Neural cell (in vitro differentiated cells): ENCODE data around the gene DUOXA1. TPM values are rescaled to one million over a fixed set of nuclear protein-coding genes. Genes with fewer than 3 reads are reported as not detected.

Experiments used
- H2AFZ ChIP-seq: fragments of 200-600, 300-800 bp; sonication (generic), shearing (Covaris generic); 2 replicates; pipeline ENCODE4 v1.6.0; 2014; ENCODE audit warnings: low read depth, mild to moderate bottlenecking, antibody characterized with exemption, low read length, moderate library complexity
- H3F3A ChIP-seq: fragments of 200-600 bp; shearing (Covaris generic); 2 replicates; pipeline ENCODE4 v1.6.1; 2016; ENCODE audit warnings: mild to moderate bottlenecking, moderate library complexity, mixed read lengths, antibody characterized with exemption, low read length; ENCODE audit not compliant: insufficient read depth, poor library complexity, severe bottlenecking
- H3K27ac ChIP-seq: fragments of 200-600, 300-800 bp; sonication (generic), shearing (Covaris generic); 2 replicates; pipeline ENCODE4 v1.5.1; 2014; ENCODE audit warnings: mild to moderate bottlenecking, low read length, moderate library complexity
- H3K27me3 ChIP-seq: fragments of 300-800, 200-600 bp; sonication (generic), shearing (Covaris generic); 2 replicates; pipeline ENCODE4 v1.6.0; 2014; ENCODE audit warnings: mild to moderate bottlenecking, low read depth, low read length, moderate library complexity; ENCODE audit not compliant: insufficient read depth
- H3K36me3 ChIP-seq: fragments of 300-800, 200-600 bp; sonication (generic), shearing (Covaris generic); 2 replicates; pipeline ENCODE4 v1.5.1; 2014; ENCODE audit warnings: mild to moderate bottlenecking, antibody characterized with exemption, low read length, moderate library complexity; ENCODE audit not compliant: insufficient read depth
- H3K4me2 ChIP-seq: fragments of 300-800, 200-600 bp; sonication (generic), shearing (Covaris generic); 2 replicates; pipeline ENCODE4 v1.6.0; 2014; ENCODE audit warnings: mild to moderate bottlenecking, low read length
- H3K4me3 ChIP-seq: fragments of 300-800, 200-600 bp; sonication (generic), shearing (Covaris generic); 2 replicates; pipeline ENCODE4 v1.5.1; 2014; ENCODE audit warnings: mild to moderate bottlenecking, low read length, moderate library complexity
- H3K79me2 ChIP-seq: fragments of 200-600 bp; shearing (Covaris generic); replicated peaks from 2 replicates; pipeline ENCODE4 v1.6.0; 2014; ENCODE audit warnings: mild to moderate bottlenecking, low read length, moderate library complexity; ENCODE audit not compliant: insufficient read depth
- H3K9ac ChIP-seq: fragments of 300-800, 200-600 bp; sonication (generic), shearing (Covaris generic); 2 replicates; pipeline ENCODE4 v1.6.1; 2016; ENCODE audit warnings: mild to moderate bottlenecking, low read length, mixed read lengths
- H3K9me2 ChIP-seq: fragments of 200-600 bp; shearing (Covaris generic); 2 replicates; pipeline ENCODE4 v1.6.1; 2016; ENCODE audit warnings: mild to moderate bottlenecking, low read length, mixed read lengths; ENCODE audit not compliant: insufficient read depth
- H3K9me3 ChIP-seq: fragments of 200-600, 300-800 bp; sonication (generic), shearing (Covaris generic); 2 replicates; pipeline ENCODE4 v1.6.1; 2016; ENCODE audit warnings: mild to moderate bottlenecking, mixed run types, low read length, moderate library complexity, mixed read lengths
- H4K20me1 ChIP-seq: fragments of 200-600 bp; shearing (Covaris generic); 2 replicates; pipeline ENCODE4 v1.6.1; 2016; ENCODE audit warnings: mild to moderate bottlenecking, mixed run types; ENCODE audit not compliant: insufficient read depth
- CTCF ChIP-seq: fragments of 450-650 bp; IDR thresholded peaks from 2 replicates; pipeline ENCODE4 v1.5.1; 2014; ENCODE audit warnings: antibody characterized with exemption, mild to moderate bottlenecking, moderate library complexity; ENCODE audit not compliant: poor library complexity, severe bottlenecking
- EP300 ChIP-seq: fragments of 450-650 bp; conservative IDR thresholded peaks from 2 replicates; pipeline ENCODE4 v1.6.1; 2014; ENCODE audit warnings: antibody characterized with exemption, mild to moderate bottlenecking, moderate library complexity; ENCODE audit not compliant: poor library complexity, severe bottlenecking
- EZH2 ChIP-seq: fragments of 200-600, 300-800 bp; shearing (Covaris generic), sonication (generic); IDR thresholded peaks from 2 replicates; pipeline ENCODE4 v1.6.1; 2014; ENCODE audit warnings: antibody characterized with exemption, low read length, borderline replicate concordance, mild to moderate bottlenecking; ENCODE audit not compliant: insufficient read depth, poor library complexity, severe bottlenecking
- MXI1 ChIP-seq: fragments of 450-650 bp; conservative IDR thresholded peaks from 2 replicates; pipeline ENCODE4 v1.6.1; 2014; ENCODE audit warnings: antibody characterized with exemption, mild to moderate bottlenecking; ENCODE audit not compliant: poor library complexity, severe bottlenecking
- POLR2AphosphoS5 ChIP-seq: IDR thresholded peaks from 2 replicates; pipeline ENCODE4 v1.6.1; 2012
- RAD21 ChIP-seq: fragments of 450-650 bp; conservative IDR thresholded peaks from 2 replicates; pipeline ENCODE4 v1.6.1; 2014; ENCODE audit warnings: antibody characterized with exemption, mild to moderate bottlenecking, moderate library complexity
- REST ChIP-seq: IDR thresholded peaks from 2 replicates; pipeline ENCODE4 v1.6.1; 2012; ENCODE audit warnings: borderline replicate concordance
- SMC3 ChIP-seq: fragments of 450-650 bp; conservative IDR thresholded peaks from 2 replicates; pipeline ENCODE4 v1.6.1; 2014; ENCODE audit warnings: antibody characterized with exemption, mild to moderate bottlenecking, moderate library complexity; ENCODE audit not compliant: poor library complexity
- TAF1 ChIP-seq: IDR thresholded peaks from 2 replicates; pipeline ENCODE4 v1.6.1; 2012; ENCODE audit warnings: low read depth
- polyA plus RNA-seq: library from polyadenylated mRNA; depleted of rRNA; stranded (reverse); fragments of >200 nt; gene quantifications from 2 replicates; pipeline ENCODE4 v1.2.3, GENCODE V29; 2014

Gene DUOXA1
- polyA plus RNA-seq, 1 donor from 2014 or later: not detected

- no peaks in the 10 kb centered on the region for H3K79me2 ChIP-seq
- H3K27me3 ChIP-seq: no peaks in the 10 kb centered on the region
- no peak overlapping the region for H3K4me3 ChIP-seq
- no peaks in the 10 kb centered on the region for H3F3A ChIP-seq
- no peaks in the 10 kb centered on the region for H3K9me3 ChIP-seq
- no peak overlapping the region for H3K27ac ChIP-seq
- H3K4me2 ChIP-seq: no peak overlapping the region
- H3K36me3 ChIP-seq: no peaks in the 10 kb centered on the region
- TF ChIP-seq POLR2AphosphoS5: no peak
- no peak for TF ChIP-seq TAF1
- no peak for TF ChIP-seq EZH2
- no peak for TF ChIP-seq SMC3
- no peak for TF ChIP-seq REST
- TF ChIP-seq CTCF: no peak
- TF ChIP-seq RAD21: no peak
- no peak for TF ChIP-seq MXI1
- no peak for TF ChIP-seq EP300
- H3K9me2 ChIP-seq: no peaks in the 10 kb centered on the region
- no peak overlapping the region for H2AFZ ChIP-seq
- H4K20me1 ChIP-seq: no peaks in the 10 kb centered on the region
- no peak overlapping the region for H3K9ac ChIP-seq
Observed at GRCh38 chr15:45150481-45150880, 20.8 kb upstream of the DUOXA1 start.

GRCh38 chr15:45149060-45149459 lies 19.4 kb upstream of the DUOXA1 start:
- H3K79me2 ChIP-seq: no peaks in the 10 kb centered on the region
- no peak overlapping the region for H3K4me3 ChIP-seq
- H3K36me3 ChIP-seq: no peaks in the 10 kb centered on the region
- no peak for TF ChIP-seq TAF1
- TF ChIP-seq CTCF: no peak
- peak; percentile 14 for TF ChIP-seq POLR2AphosphoS5
- TF ChIP-seq SMC3: no peak
- TF ChIP-seq EZH2: no peak
- no peak overlapping the region for H2AFZ ChIP-seq
- H3K9ac ChIP-seq: no peak overlapping the region
- H3K9me2 ChIP-seq: no peaks in the 10 kb centered on the region
- H3K4me2 ChIP-seq: no peak overlapping the region
- H4K20me1 ChIP-seq: no peaks in the 10 kb centered on the region
- H3K27me3 ChIP-seq: no peaks in the 10 kb centered on the region
- no peaks in the 10 kb centered on the region for H3F3A ChIP-seq
- H3K27ac ChIP-seq: no peak overlapping the region
- no peaks in the 10 kb centered on the region for H3K9me3 ChIP-seq
